Measurements from ENCODE around the gene TENT5C.

DNA sequence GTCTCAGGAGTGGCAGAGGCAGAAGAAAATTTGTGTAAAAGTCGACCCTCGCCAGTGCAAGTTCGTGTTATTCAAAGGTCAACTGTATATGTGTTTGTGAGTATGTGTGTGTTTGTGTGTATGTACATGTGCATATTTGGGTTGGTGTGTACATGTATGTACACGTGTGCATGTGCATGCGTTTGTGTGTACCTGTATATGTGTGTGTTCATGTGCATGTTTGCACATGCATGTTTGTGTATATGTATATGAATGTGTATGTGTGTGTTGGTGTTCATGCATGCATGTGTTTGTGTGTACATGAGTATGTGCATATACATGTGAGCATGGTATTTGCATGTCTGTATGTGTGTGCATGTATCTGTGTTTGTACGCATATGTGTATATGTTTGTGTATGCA is 21.7 kb upstream of the TENT5C start:
- no peak for TF ChIP-seq EZH2 (IDR thresholded peaks at IDR 0.05; ENCODE audit: low read length)
- TF ChIP-seq, protein P1, sequence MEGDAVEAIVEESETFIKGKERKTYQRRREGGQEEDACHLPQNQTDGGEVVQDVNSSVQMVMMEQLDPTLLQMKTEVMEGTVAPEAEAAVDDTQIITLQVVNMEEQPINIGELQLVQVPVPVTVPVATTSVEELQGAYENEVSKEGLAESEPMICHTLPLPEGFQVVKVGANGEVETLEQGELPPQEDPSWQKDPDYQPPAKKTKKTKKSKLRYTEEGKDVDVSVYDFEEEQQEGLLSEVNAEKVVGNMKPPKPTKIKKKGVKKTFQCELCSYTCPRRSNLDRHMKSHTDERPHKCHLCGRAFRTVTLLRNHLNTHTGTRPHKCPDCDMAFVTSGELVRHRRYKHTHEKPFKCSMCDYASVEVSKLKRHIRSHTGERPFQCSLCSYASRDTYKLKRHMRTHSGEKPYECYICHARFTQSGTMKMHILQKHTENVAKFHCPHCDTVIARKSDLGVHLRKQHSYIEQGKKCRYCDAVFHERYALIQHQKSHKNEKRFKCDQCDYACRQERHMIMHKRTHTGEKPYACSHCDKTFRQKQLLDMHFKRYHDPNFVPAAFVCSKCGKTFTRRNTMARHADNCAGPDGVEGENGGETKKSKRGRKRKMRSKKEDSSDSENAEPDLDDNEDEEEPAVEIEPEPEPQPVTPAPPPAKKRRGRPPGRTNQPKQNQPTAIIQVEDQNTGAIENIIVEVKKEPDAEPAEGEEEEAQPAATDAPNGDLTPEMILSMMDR (optimal IDR thresholded peaks at IDR 0.05 in 1 of 3, IDR thresholded peaks at IDR 0.05 in 1 of 3, conservative IDR thresholded peaks at IDR 0.05 in 1 of 3; ENCODE audit: extremely low read depth in 1 of 3, insufficient read depth in 2 of 3, low read length in 3 of 3) = no peak
